Epithelial cell of prostate (primary cell): ENCODE results near the gene OBI1.
"Not testable (repeated sequence)": the region's sequence is repeated elsewhere in the genome, so short reads cannot be mapped to it uniquely, and the experiment has no call there.

Experiments
- DNase-seq: peaks from one replicate; pipeline ENCODE4 v3.0.0-alpha.2; 2011; ENCODE audit warnings: low read depth, low spot score
- H3K27ac ChIP-seq: fragments of 450-650 bp; 2 replicates; pipeline ENCODE4 v1.5.1; 2017; ENCODE audit warnings: mild to moderate bottlenecking

The OBI1 gene

GRCh38 chr13:78649997-78650716 lies 8.8 kb downstream of the OBI1 start:
- DNase-seq = no peak
- no peak overlapping the region for H3K27ac ChIP-seq

GRCh38 chr13:78647109-78647678 lies 11.8 kb downstream of the OBI1 start:
- H3K27ac ChIP-seq, DNase-seq: not testable (repeated sequence)

GRCh38 chr13:78638216-78638615 lies 20.7 kb downstream of the OBI1 start:
- H3K27ac ChIP-seq = no peak overlapping the region
- DNase-seq = no peak

GRCh38 chr13:78636495-78636894 lies 22.5 kb downstream of the OBI1 start:
- H3K27ac ChIP-seq = no peak overlapping the region
- DNase-seq = no peak

GRCh38 chr13:78632996-78633395 lies 26.0 kb downstream of the OBI1 start:
- H3K27ac ChIP-seq = no peak overlapping the region
- no peak for DNase-seq

- H3K27ac ChIP-seq = no peak overlapping the region
- no peak for DNase-seq
These were observed 27.9 kb downstream of the OBI1 start for GRCh38 chr13:78631077-78631476.

GRCh38 chr13:78630511-78630910 lies 28.4 kb downstream of the OBI1 start:
- DNase-seq = no peak
- no peak overlapping the region for H3K27ac ChIP-seq

GRCh38 chr13:78625384-78625783 lies 33.6 kb downstream of the OBI1 start:
- H3K27ac ChIP-seq = no peak overlapping the region
- no peak for DNase-seq

GRCh38 chr13:78623132-78623531 lies 35.8 kb downstream of the OBI1 start:
- no peak for DNase-seq
- H3K27ac ChIP-seq = no peak overlapping the region

GRCh38 chr13:78620936-78621470 lies 38.0 kb downstream of the OBI1 start:
- no peak for DNase-seq
- H3K27ac ChIP-seq = no peak overlapping the region

GRCh38 chr13:78618411-78618810 lies 40.5 kb downstream of the OBI1 start:
- DNase-seq = no peak

GRCh38 chr13:78611040-78611439 lies 47.9 kb downstream of the OBI1 start:
- no peak overlapping the region for H3K27ac ChIP-seq
- no peak for DNase-seq

More at GRCh38 chr13:78618411-78618810, 40.5 kb downstream of the OBI1 start:
- no peak overlapping the region for H3K27ac ChIP-seq

GRCh38 chr13:78610381-78610883 lies 48.5 kb downstream of the OBI1 start:
- H3K27ac ChIP-seq = no peak overlapping the region
- DNase-seq = no peak

GRCh38 chr13:78609464-78610205 lies 49.3 kb downstream of the OBI1 start:
- DNase-seq = no peak
- H3K27ac ChIP-seq = no peak overlapping the region

GRCh38 chr13:78608688-78609463 lies 50.1 kb downstream of the OBI1 start:
- DNase-seq = no peak
- no peak overlapping the region for H3K27ac ChIP-seq

GRCh38 chr13:78608252-78608687 lies 50.7 kb downstream of the OBI1 start:
- DNase-seq = no peak

GRCh38 chr13:78607409-78608251 lies 51.3 kb downstream of the OBI1 start:
- no peak overlapping the region for H3K27ac ChIP-seq
- no peak for DNase-seq

More at GRCh38 chr13:78608252-78608687, 50.7 kb downstream of the OBI1 start:
- H3K27ac ChIP-seq = no peak overlapping the region

- DNase-seq = no peak
- H3K27ac ChIP-seq = no peak overlapping the region
These were observed 52.2 kb downstream of the OBI1 start for GRCh38 chr13:78606471-78607408.
